PFSK-1 (cell line): ENCODE measurements around the gene BANF2.

Experiments
- POLR2AphosphoS5 ChIP-seq: IDR thresholded peaks from 2 replicates; pipeline ENCODE4 v1.6.1; 2012; ENCODE audit warnings: low read depth, mild to moderate bottlenecking, control low read depth, low read length, moderate library complexity
- REST ChIP-seq, 2 experiments: IDR thresholded peaks; 2 replicates each; pipeline versions ENCODE4 v1.6.1 to v1.8.0; 2011 to 2012; ENCODE audit warnings: low read depth in 2 of 2, low read length in 2 of 2, control low read depth in 1 of 2, inconsistent platforms in 1 of 2, mild to moderate bottlenecking in 1 of 2, moderate library complexity in 1 of 2; ENCODE audit not compliant: insufficient read depth in 1 of 2
- SIN3A ChIP-seq: IDR thresholded peaks from 2 replicates; pipeline ENCODE4 v1.6.1; 2012; ENCODE audit warnings: mild to moderate bottlenecking, low read length, moderate library complexity, borderline replicate concordance; ENCODE audit not compliant: insufficient read depth
- TAF1 ChIP-seq: IDR thresholded peaks from 2 replicates; pipeline ENCODE4 v1.6.1; 2012; ENCODE audit warnings: low read length, control low read depth, borderline replicate concordance; ENCODE audit not compliant: insufficient read depth

GRCh38 chr20:17728074-17728473 lies 28.3 kb downstream of the BANF2 start:
- TF ChIP-seq POLR2AphosphoS5 (no peak), SIN3A (no peak), REST (IDR thresholded peaks at IDR 0.05; ENCODE audit: insufficient read depth in 1 of 2, low read depth in 2 of 2, low read length in 2 of 2) (no peak), TAF1 (no peak)
